WERI-Rb-1 (cell line): ENCODE results near the gene MYL5.

ENCODE experiments used
- DNase-seq: peaks from one replicate; pipeline ENCODE4 v3.0.0-alpha.2; 2020
- H3K27ac ChIP-seq: fragments of 250-450 bp; sonication (Bioruptor Pico); 2 replicates; pipeline ENCODE4 v1.5.1; 2020; ENCODE audit warnings: mild to moderate bottlenecking, moderate library complexity
- H3K27me3 ChIP-seq: fragments of 250-450 bp; sonication (Bioruptor Pico); 2 replicates; pipeline ENCODE4 v1.5.1; 2021; ENCODE audit warnings: mild to moderate bottlenecking, low read depth, moderate library complexity; ENCODE audit not compliant: insufficient read depth, severe bottlenecking
- H3K36me3 ChIP-seq: fragments of 250-450 bp; sonication (Bioruptor Pico); 2 replicates; pipeline ENCODE4 v1.5.1; 2020; ENCODE audit warnings: mild to moderate bottlenecking, moderate library complexity
- H3K4me3 ChIP-seq: 2 replicates; pipeline ENCODE4 v1.5.1; 2011; ENCODE audit warnings: low read depth, mild to moderate bottlenecking, control low read depth, low read length
- H3K9me3 ChIP-seq: fragments of 250-450 bp; sonication (Bioruptor Pico); 2 replicates; pipeline ENCODE4 v1.5.1; 2021; ENCODE audit warnings: mild to moderate bottlenecking, moderate library complexity; ENCODE audit not compliant: severe bottlenecking
- TF ChIP-seq, protein P1 (sequence below): IDR thresholded peaks from 2 replicates; pipeline ENCODE4 v1.5.1; 2011; ENCODE audit warnings: low read depth, mild to moderate bottlenecking, control low read depth, inconsistent platforms, low read length

Gene MYL5

DNA sequence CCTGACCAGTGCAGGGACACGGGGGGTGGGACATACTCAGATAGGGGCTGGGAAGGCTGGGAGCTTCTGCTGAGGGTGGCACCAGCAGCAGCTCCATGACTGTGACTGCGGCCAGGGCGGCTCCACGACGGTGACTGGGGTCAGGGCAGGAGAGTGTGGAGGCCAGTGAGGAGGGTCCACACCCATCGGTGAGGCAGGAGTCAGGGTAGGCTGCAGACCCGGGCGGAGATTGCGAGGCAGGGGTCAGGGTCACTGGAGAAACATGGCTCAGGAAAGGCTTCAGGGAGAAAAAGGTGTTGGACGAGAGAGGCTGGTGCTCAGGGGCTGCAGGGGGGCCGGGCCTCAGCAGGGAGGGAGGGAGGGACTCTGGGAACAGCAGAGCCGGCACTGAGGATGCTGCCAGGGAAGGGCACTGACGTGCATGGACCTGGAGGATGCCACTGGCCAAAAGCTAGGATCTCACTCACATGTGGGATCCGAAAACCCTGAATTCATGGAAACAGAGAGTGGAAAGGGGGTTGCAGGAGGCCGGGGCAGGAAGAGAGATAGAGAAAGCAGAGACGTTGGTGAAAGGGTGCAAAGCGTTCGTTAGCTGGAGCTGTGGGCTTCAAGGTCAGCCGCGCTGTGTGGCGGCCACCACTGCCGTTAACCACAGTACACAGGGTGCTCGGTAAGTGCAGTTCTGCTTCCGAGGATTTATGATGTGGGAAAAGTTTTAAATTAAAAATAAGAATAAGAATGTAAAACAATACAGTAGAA, 22.3 kb upstream of the MYL5 start:
- no peak for DNase-seq
- TF ChIP-seq, protein P1, sequence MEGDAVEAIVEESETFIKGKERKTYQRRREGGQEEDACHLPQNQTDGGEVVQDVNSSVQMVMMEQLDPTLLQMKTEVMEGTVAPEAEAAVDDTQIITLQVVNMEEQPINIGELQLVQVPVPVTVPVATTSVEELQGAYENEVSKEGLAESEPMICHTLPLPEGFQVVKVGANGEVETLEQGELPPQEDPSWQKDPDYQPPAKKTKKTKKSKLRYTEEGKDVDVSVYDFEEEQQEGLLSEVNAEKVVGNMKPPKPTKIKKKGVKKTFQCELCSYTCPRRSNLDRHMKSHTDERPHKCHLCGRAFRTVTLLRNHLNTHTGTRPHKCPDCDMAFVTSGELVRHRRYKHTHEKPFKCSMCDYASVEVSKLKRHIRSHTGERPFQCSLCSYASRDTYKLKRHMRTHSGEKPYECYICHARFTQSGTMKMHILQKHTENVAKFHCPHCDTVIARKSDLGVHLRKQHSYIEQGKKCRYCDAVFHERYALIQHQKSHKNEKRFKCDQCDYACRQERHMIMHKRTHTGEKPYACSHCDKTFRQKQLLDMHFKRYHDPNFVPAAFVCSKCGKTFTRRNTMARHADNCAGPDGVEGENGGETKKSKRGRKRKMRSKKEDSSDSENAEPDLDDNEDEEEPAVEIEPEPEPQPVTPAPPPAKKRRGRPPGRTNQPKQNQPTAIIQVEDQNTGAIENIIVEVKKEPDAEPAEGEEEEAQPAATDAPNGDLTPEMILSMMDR = no peak
- H3K36me3 ChIP-seq = peaks cover 27% of the 10 kb centered on the region
- no peaks in the 10 kb centered on the region for H3K27me3 ChIP-seq
- H3K27ac ChIP-seq = no peak overlapping the region
- no peaks in the 10 kb centered on the region for H3K9me3 ChIP-seq
- no peak overlapping the region for H3K4me3 ChIP-seq

DNA sequence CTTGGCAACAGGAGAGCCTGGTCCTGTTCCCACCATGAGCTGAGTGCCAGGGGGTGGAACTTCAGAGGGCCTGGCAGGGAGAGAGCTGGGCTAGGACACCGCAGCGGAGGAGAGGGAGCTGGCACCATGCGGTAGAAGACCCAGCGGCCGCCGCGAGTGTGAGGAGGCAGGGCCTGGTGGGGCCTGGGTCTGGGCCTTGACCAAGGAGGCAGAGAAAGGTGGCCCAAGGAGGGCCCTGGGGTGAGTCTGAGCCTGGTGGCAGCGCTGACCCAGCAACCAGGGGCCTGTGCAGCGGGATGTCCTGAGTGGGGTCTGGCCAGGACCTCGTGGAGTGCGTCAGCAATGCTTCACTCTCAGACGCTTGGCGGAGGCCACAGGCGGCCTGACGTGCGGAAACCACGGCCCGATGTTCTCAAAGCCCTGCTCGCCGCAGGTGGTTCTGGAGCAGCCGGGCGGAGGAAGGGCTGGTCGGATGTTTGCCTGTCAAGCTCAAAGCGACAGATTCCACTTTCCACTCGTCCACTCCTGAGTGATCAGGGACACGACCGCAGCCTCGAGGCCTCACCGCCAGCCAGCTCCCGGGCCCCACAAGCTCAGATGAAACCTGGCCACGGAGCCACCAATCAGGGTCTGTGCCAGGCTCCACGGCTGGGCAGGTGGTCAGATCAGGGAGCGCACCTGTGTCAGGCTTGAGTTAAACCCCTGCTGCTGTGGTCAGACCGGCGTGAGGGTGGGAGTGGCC, 21.1 kb upstream of the MYL5 start:
- Histone ChIP-seq H3K4me3 (no peak overlapping the region), H3K36me3 (peaks cover 26% of the 10 kb centered on the region), H3K27me3 (no peaks in the 10 kb centered on the region), H3K27ac (no peak overlapping the region), H3K9me3 (no peaks in the 10 kb centered on the region)
- TF ChIP-seq, protein P1 = no peak
- no peak for DNase-seq

DNA sequence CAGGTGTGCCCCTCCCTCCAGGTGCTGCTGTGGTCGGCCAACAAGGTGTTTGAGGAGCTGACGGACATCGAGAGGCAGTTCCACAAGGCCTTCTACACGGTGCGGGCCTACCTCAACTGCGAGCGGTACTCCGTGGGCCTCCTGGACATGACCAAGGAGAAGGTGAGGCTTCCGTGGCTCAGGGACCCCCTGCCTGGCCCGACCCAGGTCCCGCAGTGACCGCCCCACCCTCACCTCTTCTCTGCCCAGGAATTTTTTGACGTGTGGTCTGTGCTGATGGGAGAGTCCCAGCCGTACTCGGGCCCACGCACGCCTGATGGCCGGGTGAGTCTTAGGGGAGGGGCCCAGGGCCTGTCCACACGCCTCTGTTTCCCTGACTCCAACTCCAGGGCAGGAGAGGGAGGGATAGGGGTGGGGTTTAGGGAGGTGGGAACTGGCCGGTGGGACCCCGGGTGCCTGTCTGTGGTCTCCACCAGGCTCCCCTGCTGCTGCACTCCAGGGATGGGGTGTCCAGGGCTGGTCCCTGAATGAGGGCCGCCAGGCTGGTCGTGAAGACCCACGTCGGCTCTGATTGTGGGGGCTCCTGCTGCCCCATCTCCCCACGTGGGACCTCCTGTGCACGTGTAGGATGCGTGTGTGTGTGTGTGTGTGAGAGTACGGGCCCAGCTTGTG, 20.4 kb upstream of the MYL5 start:
- TF ChIP-seq, protein P1 = no peak
- Histone ChIP-seq H3K36me3 (peaks cover 31% of the 10 kb centered on the region), H3K27ac (no peak overlapping the region), H3K4me3 (no peak overlapping the region), H3K9me3 (no peaks in the 10 kb centered on the region), H3K27me3 (no peaks in the 10 kb centered on the region)
- no peak for DNase-seq

DNA sequence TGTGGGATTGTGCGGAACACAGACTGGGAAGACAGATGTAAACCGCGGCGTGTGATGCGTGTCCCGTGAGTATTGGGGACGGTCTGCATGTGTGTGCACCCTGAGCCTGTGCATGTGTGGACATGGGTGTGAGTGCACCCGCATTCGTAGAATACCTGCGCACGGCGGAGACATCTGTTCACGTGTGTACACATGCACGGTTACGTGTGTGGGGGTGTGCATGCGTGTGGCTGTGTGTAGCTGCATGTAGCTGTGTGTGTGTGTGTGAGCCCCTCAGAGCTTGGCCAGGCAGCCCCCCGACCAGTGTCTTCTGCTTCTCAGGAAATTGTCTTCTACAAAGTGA, 19.9 kb upstream of the MYL5 start:
- Histone ChIP-seq H3K4me3 (no peak overlapping the region), H3K27me3 (no peaks in the 10 kb centered on the region), H3K9me3 (no peaks in the 10 kb centered on the region), H3K36me3 (peaks cover 32% of the 10 kb centered on the region), H3K27ac (no peak overlapping the region)
- no peak for DNase-seq
- TF ChIP-seq, protein P1 = no peak

DNA sequence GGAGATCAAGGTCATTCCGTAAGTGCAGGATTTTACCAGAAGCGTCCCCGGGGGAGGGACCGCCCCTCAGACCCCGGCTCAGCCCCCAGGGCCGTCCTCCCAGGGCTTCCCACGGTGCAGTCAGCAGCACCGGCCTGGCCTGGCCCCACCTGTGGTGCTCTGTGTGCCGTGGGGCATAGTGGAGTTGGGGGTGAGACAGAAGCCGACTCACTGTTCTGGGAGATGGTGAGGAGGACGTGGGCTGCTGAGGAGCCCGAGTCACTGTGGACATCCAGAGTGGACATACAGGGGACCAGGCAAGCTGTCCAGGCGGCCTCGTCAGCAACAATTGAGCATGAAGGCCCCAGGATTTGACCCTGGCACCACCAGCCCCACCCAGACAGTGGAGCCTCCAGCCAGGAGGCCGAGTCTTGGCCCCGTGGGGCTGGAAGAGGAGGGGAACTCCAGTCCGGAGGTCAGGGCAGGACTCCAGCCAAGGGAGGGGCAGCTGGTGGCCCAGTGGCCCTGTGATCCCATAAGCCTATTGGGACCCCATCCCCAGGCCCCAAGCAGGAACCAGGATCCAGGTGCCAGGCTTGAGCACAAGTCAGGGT, 19.4 kb upstream of the MYL5 start:
- H3K27me3 ChIP-seq = no peaks in the 10 kb centered on the region

More for the DNA sequence above, 19.4 kb upstream of the MYL5 start:
- TF ChIP-seq, protein P1 = no peak
- DNase-seq = no peak
- Histone ChIP-seq H3K36me3 (peaks cover 27% of the 10 kb centered on the region), H3K4me3 (no peak overlapping the region), H3K27ac (no peak overlapping the region), H3K9me3 (no peaks in the 10 kb centered on the region)
